HepG2 (cell line): ENCODE measurements around the gene SLC9C2. TPM values are rescaled to one million over a fixed set of nuclear protein-coding genes. Genes with fewer than 3 reads are reported as not detected.

Source experiments
- HDAC2 ChIP-seq: sonication (generic); formaldehyde crosslinking; IDR thresholded peaks from 2 replicates; pipeline ENCODE4 v1.4.0; 2020; ENCODE audit warnings: missing genetic modification reagents
- HNRNPK ChIP-seq: fragments of 200-400 bp; formaldehyde crosslinking; IDR thresholded peaks from 2 replicates; pipeline ENCODE4 v1.6.1; 2018; ENCODE audit warnings: low read length, low read depth, moderate library complexity, mild to moderate bottlenecking; ENCODE audit not compliant: poor library complexity, severe bottlenecking
- HOXA5 ChIP-seq: sonication (generic); formaldehyde crosslinking; IDR thresholded peaks from 2 replicates; pipeline ENCODE4 v1.4.0; 2020; ENCODE audit warnings: missing genetic modification reagents
- JUN ChIP-seq: sonication (generic); formaldehyde crosslinking; IDR thresholded peaks from 2 replicates; pipeline ENCODE4 v1.4.0; 2020; ENCODE audit warnings: mild to moderate bottlenecking, missing genetic modification reagents
- KDM4B ChIP-seq: sonication (generic); formaldehyde crosslinking; IDR thresholded peaks from 2 replicates; pipeline ENCODE4 v1.4.0; 2020; ENCODE audit warnings: missing genetic modification reagents
- KLF9 ChIP-seq: IDR thresholded peaks from 2 replicates; pipeline ENCODE4 v1.6.1; 2016; ENCODE audit warnings: low read depth
- MED1 ChIP-seq: sonication (generic); formaldehyde crosslinking; IDR thresholded peaks from 2 replicates; pipeline ENCODE4 v1.4.0; 2020; ENCODE audit warnings: missing genetic modification reagents
- MNT ChIP-seq: fragments of 450-650 bp; IDR thresholded peaks from 2 replicates; pipeline ENCODE4 v1.6.1; 2016
- NR2F6 ChIP-seq, 2 experiments: IDR thresholded peaks; 2 replicates each; pipeline ENCODE4 v1.6.1; 2016; ENCODE audit warnings: antibody characterized with exemption in 1 of 2, mild to moderate bottlenecking in 1 of 2
- PITX1 ChIP-seq: sonication (generic); formaldehyde crosslinking; IDR thresholded peaks from 2 replicates; pipeline ENCODE4 v1.5.1; 2020; ENCODE audit warnings: mild to moderate bottlenecking, missing genetic modification reagents
- THYN1 ChIP-seq: sonication (generic); formaldehyde crosslinking; IDR thresholded peaks from 2 replicates; pipeline ENCODE4 v1.8.1; 2023; ENCODE audit warnings: low read depth, mild to moderate bottlenecking, moderate library complexity, missing genetic modification reagents, borderline replicate concordance
- TOE1 ChIP-seq: sonication (generic); formaldehyde crosslinking; IDR thresholded peaks from 2 replicates; pipeline ENCODE4 v1.4.0; 2020; ENCODE audit warnings: mild to moderate bottlenecking, missing genetic modification reagents
- TOPORS ChIP-seq: sonication (generic); formaldehyde crosslinking; IDR thresholded peaks from 2 replicates; pipeline ENCODE4 v1.8.0; 2023; ENCODE audit warnings: mild to moderate bottlenecking, missing genetic modification reagents
- TSC22D2 ChIP-seq: sonication (generic); formaldehyde crosslinking; IDR thresholded peaks from 2 replicates; pipeline ENCODE4 v1.5.1; 2020; ENCODE audit warnings: missing genetic modification reagents, mild to moderate bottlenecking, borderline replicate concordance
- YEATS4 ChIP-seq: sonication (generic); formaldehyde crosslinking; IDR thresholded peaks from 2 replicates; pipeline ENCODE4 v1.4.0; 2020; ENCODE audit warnings: missing genetic modification reagents, borderline replicate concordance
- ZBTB7B ChIP-seq: sonication (generic); formaldehyde crosslinking; IDR thresholded peaks from 2 replicates; pipeline ENCODE4 v1.4.0; 2020; ENCODE audit warnings: missing genetic modification reagents
- ZFP1 ChIP-seq: IDR thresholded peaks from 2 replicates; pipeline ENCODE4 v1.6.1; 2016
- ZNF124 ChIP-seq: sonication (generic); formaldehyde crosslinking; IDR thresholded peaks from 2 replicates; pipeline ENCODE4 v1.4.0; 2020; ENCODE audit warnings: missing genetic modification reagents
- ZNF207 ChIP-seq: fragments of 450-650 bp; IDR thresholded peaks from 2 replicates; pipeline ENCODE4 v1.6.1; 2016; ENCODE audit warnings: antibody characterized with exemption, borderline replicate concordance
- ZNF224 ChIP-seq: sonication (generic); formaldehyde crosslinking; IDR thresholded peaks from 2 replicates; pipeline ENCODE4 v1.5.0; 2020; ENCODE audit warnings: mild to moderate bottlenecking, missing genetic modification reagents
- ZNF317 ChIP-seq: sonication (generic); formaldehyde crosslinking; IDR thresholded peaks from 2 replicates; pipeline ENCODE4 v1.5.0; 2020; ENCODE audit warnings: mild to moderate bottlenecking, missing genetic modification reagents
- ZNF33B ChIP-seq: sonication (generic); formaldehyde crosslinking; IDR thresholded peaks from 2 replicates; pipeline ENCODE4 v1.5.1; 2020; ENCODE audit warnings: mild to moderate bottlenecking, missing genetic modification reagents
- ZNF510 ChIP-seq: sonication (generic); formaldehyde crosslinking; IDR thresholded peaks from 2 replicates; pipeline ENCODE4 v1.4.0; 2020; ENCODE audit warnings: low read depth, mild to moderate bottlenecking, missing genetic modification reagents
- ZNF549 ChIP-seq: sonication (generic); formaldehyde crosslinking; IDR thresholded peaks from 2 replicates; pipeline ENCODE4 v1.5.0; 2020; ENCODE audit warnings: missing genetic modification reagents
- ZNF761 ChIP-seq: sonication (generic); formaldehyde crosslinking; conservative IDR thresholded peaks from 2 replicates; pipeline ENCODE4 v1.4.0; 2020; ENCODE audit warnings: mild to moderate bottlenecking, missing genetic modification reagents
- ZNF790 ChIP-seq: sonication (generic); formaldehyde crosslinking; IDR thresholded peaks from 2 replicates; pipeline ENCODE4 v1.8.0; 2022; ENCODE audit warnings: missing genetic modification reagents, mild to moderate bottlenecking, borderline replicate concordance
- polyA plus RNA-seq, 8 experiments: library from polyadenylated mRNA; depleted of rRNA in 3 of 8; stranded (reverse) in 7 of 8; unstranded in 1 of 8; fragments of >200 nt; fragmentation: Illumina TruSeq in 4 of 8; extraction: Trizol in 4 of 8; gene quantifications; 2 replicates each; pipeline versions ENCODE4 v1.2.1 to v1.2.3, GENCODE V29; 2011 to 2016; ENCODE audit warnings: low read depth in 4 of 8, missing spikeins in 1 of 8, mixed read lengths in 1 of 8; ENCODE audit not compliant: insufficient read depth in 1 of 8
- total RNA-seq, 5 experiments: library from RNA; depleted of rRNA; stranded (reverse); fragments of >200 nt; fragmentation: Illumina TruSeq; extraction: Trizol; gene quantifications; 2 replicates each; pipeline ENCODE4 v1.2.3, GENCODE V29; 2016; ENCODE audit warnings: low read depth in 1 of 5
- TF ChIP-seq, protein P1 (sequence below): IDR thresholded peaks from 2 replicates; pipeline ENCODE4 v1.6.1; 2016; ENCODE audit warnings: missing genetic modification reagents, missing compliant biosample characterization
- TF ChIP-seq, protein P2 (sequence below): sonication (generic); formaldehyde crosslinking; IDR thresholded peaks from 2 replicates; pipeline ENCODE4 v1.5.1; 2020; ENCODE audit warnings: mild to moderate bottlenecking, missing genetic modification reagents

Gene SLC9C2
- total and polyA plus RNA-seq, 2 of the 13 experiments (the other 11 are each of a cell fraction or from before 2014, with no cell fraction given) = 0.03 TPM; not detected in 1

GRCh38 chr1:173474097-173474779 lies 128.6 kb downstream of the SLC9C2 start (continued):
- TF ChIP-seq ZNF207 = no peak
- TF ChIP-seq PITX1 = peak; percentile 98
- no peak for TF ChIP-seq NR2F6 (IDR thresholded peaks at IDR 0.05)
- TF ChIP-seq NR2F6 (CRISPR knock-in tag; IDR thresholded peaks at IDR 0.05) = peak; percentile 20; the same call in 1 of the 2 replicates
- TF ChIP-seq TOE1 (CRISPR knock-in tag) = no peak
- TF ChIP-seq, protein P1, sequence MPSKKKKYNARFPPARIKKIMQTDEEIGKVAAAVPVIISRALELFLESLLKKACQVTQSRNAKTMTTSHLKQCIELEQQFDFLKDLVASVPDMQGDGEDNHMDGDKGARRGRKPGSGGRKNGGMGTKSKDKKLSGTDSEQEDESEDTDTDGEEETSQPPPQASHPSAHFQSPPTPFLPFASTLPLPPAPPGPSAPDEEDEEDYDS (CRISPR knock-in tag) = 0 out of 2 replicates have a peak, but pooled peaks have one; percentile 11
- TF ChIP-seq ZNF549 = no peak
- TF ChIP-seq ZNF224 (CRISPR knock-in tag) = no peak
- TF ChIP-seq ZNF761 = no peak
- TF ChIP-seq ZNF124 (CRISPR knock-in tag) = no peak
- TF ChIP-seq, protein P2, sequence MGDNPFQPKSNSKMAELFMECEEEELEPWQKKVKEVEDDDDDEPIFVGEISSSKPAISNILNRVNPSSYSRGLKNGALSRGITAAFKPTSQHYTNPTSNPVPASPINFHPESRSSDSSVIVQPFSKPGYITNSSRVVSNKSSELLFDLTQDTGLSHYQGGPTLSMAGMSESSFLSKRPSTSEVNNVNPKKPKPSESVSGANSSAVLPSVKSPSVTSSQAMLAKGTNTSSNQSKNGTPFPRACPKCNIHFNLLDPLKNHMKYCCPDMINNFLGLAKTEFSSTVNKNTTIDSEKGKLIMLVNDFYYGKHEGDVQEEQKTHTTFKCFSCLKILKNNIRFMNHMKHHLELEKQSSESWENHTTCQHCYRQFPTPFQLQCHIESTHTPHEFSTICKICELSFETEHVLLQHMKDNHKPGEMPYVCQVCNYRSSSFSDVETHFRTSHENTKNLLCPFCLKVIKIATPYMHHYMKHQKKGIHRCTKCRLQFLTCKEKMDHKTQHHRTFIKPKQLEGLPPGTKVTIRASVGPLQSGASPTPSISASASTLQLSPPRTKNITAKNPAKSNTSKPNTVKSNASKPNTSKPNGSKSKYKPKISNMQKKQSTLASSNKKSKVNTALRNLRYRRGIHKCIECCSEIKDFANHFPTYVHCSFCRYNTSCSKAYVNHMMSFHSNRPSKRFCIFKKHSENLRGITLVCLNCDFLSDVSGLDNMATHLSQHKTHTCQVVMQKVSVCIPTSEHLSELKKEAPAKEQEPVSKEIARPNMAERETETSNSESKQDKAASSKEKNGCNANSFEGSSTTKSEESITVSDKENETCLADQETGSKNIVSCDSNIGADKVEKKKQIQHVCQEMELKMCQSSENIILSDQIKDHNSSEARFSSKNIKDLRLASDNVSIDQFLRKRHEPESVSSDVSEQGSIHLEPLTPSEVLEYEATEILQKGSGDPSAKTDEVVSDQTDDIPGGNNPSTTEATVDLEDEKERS = 0 out of 2 replicates have a peak, but pooled peaks have one; percentile 38
- TF ChIP-seq THYN1 (CRISPR knock-in tag) = 0 out of 2 replicates have a peak, but pooled peaks have one; percentile 42
- TF ChIP-seq ZFP1 (CRISPR knock-in tag) = no peak
- TF ChIP-seq HDAC2 (CRISPR knock-in tag) = 0 out of 2 replicates have a peak, but pooled peaks have one; percentile 24
- TF ChIP-seq ZNF33B (CRISPR knock-in tag) = no peak
- TF ChIP-seq KLF9 (CRISPR knock-in tag) = no peak
- no peak for TF ChIP-seq MNT
- TF ChIP-seq ZNF790 = no peak
- no peak for TF ChIP-seq HNRNPK
- no peak for TF ChIP-seq ZBTB7B (CRISPR knock-in tag)
- TF ChIP-seq MED1 (CRISPR knock-in tag) = peak; percentile 35
- TF ChIP-seq TOPORS (CRISPR knock-in tag) = 0 out of 2 replicates have a peak, but pooled peaks have one; percentile 39
- TF ChIP-seq KDM4B (CRISPR knock-in tag) = no peak
- no peak for TF ChIP-seq ZNF510 (CRISPR knock-in tag)
- peak; percentile 31; the same call in 1 of the 2 replicates for TF ChIP-seq JUN
- no peak for TF ChIP-seq TSC22D2 (CRISPR knock-in tag)
- peak; percentile 60; the same call in 1 of the 2 replicates for TF ChIP-seq YEATS4 (CRISPR knock-in tag)
- TF ChIP-seq ZNF317 = peak; percentile 29; the same call in 1 of the 2 replicates
- no peak for TF ChIP-seq HOXA5
